Calu3 (cell line): ENCODE data around the gene FAM13B. TPM values are rescaled to one million over a fixed set of nuclear protein-coding genes. Genes with fewer than 3 reads are reported as not detected.

ENCODE experiments used
- BruUV-seq: library from RNA; stranded (reverse); fragments of 400-500 nt; replicated peaks from 2 replicates; lab custom pipeline; 2021; lab: Mats Ljungman, UMichigan
- CTCF ChIA-PET: fragments of 300-600 bp; sonication (Branson Sonifier 250); formaldehyde crosslinking; loops from one replicate; lab custom pipeline; 2022; ENCODE audit warnings: antibody characterized with exemption; lab: Charles Lee
- DNase-seq: peaks from one replicate; pipeline ENCODE4 v3.0.0; 2022
- H3K27ac Mint-ChIP-seq: one replicate; pipeline ENCODE4 v1.8.0; 2022; ENCODE audit warnings: mixed read lengths; ENCODE audit not compliant: unreplicated experiment
- H3K27me3 Mint-ChIP-seq: one replicate; pipeline ENCODE4 v1.8.0; 2022; ENCODE audit warnings: mixed read lengths; ENCODE audit not compliant: unreplicated experiment
- H3K36me3 Mint-ChIP-seq: one replicate; pipeline ENCODE4 v1.8.0; 2022; ENCODE audit warnings: mild to moderate bottlenecking, moderate library complexity, mixed read lengths; ENCODE audit not compliant: insufficient read depth, unreplicated experiment
- H3K4me1 Mint-ChIP-seq: one replicate; pipeline ENCODE4 v1.8.0; 2022; ENCODE audit warnings: mild to moderate bottlenecking, low read depth, mixed read lengths; ENCODE audit not compliant: unreplicated experiment
- H3K4me3 Mint-ChIP-seq: one replicate; pipeline ENCODE4 v1.8.0; 2022; ENCODE audit warnings: mild to moderate bottlenecking, low read depth, moderate library complexity, mixed read lengths; ENCODE audit not compliant: unreplicated experiment
- H3K9me3 Mint-ChIP-seq: one replicate; pipeline ENCODE4 v1.8.0; 2022; ENCODE audit warnings: low read depth, mixed read lengths; ENCODE audit not compliant: unreplicated experiment
- intact Hi-C: fragments of 100-400 bp; cut with micrococcal nuclease; formaldehyde crosslinking; loops from one replicate; pipeline ENCODE4 v1.10.0; 2022; ENCODE audit not compliant: unreplicated experiment
- total RNA-seq: library from RNA; stranded (reverse); gene quantifications from 2 replicates; pipeline ENCODE4 v1.2.3, GENCODE V29; 2022
- TF ChIP-seq, protein P1 (sequence below): fragments of 200-600 bp; IDR thresholded peaks from one replicate; pipeline ENCODE4 v1.8.0; 2022; ENCODE audit warnings: antibody characterized with exemption; ENCODE audit not compliant: unreplicated experiment

The FAM13B gene
- total RNA-seq, 1 experiment from 2014 or later = 34.9 TPM

DNA sequence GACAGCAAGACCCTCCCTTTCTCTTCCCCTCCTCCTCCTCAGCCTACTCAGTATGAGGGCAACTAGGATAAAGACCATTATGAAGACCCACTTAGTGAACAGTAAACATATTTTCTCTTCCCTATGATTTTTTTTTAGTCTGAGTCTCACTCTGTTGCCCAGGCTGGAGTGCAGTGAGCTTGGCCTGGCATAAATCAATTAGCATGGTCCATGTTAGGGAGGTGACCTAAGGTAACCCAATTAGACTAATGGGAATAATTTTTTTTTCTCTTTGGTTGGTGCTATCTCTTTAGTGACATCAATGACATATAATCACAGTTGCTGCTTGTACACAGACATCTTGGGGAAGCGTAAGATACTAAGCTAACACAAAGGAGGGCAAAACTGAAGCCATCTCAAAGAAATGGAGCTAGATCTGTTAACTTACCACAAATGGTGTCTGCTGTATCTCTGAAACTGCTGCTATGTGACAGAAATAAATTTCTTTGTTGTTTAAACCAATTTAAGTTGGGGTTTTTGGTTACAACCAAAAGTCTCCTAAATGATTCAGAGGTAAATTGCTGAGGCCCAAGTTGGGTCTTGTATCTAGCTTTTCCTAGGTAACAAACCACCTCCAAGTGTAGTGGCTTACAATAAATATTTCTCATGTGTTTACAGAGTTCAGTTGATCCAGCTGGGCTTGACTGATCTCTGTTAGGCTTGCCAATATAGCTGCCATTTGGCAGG is 130.3 kb downstream of the FAM13B start:
- Mint-ChIP-seq H3K9me3 (no peaks in the 10 kb centered on the region), H3K27me3 (no peaks in the 10 kb centered on the region), H3K36me3 (no peaks in the 10 kb centered on the region), H3K4me1 (peaks cover 11% of the 10 kb centered on the region), H3K4me3 (no peak overlapping the region), H3K27ac (no peak overlapping the region)
- intact Hi-C loops = no loop called here
- no TSS peak for BruUV-seq
- TF ChIP-seq, protein P1, sequence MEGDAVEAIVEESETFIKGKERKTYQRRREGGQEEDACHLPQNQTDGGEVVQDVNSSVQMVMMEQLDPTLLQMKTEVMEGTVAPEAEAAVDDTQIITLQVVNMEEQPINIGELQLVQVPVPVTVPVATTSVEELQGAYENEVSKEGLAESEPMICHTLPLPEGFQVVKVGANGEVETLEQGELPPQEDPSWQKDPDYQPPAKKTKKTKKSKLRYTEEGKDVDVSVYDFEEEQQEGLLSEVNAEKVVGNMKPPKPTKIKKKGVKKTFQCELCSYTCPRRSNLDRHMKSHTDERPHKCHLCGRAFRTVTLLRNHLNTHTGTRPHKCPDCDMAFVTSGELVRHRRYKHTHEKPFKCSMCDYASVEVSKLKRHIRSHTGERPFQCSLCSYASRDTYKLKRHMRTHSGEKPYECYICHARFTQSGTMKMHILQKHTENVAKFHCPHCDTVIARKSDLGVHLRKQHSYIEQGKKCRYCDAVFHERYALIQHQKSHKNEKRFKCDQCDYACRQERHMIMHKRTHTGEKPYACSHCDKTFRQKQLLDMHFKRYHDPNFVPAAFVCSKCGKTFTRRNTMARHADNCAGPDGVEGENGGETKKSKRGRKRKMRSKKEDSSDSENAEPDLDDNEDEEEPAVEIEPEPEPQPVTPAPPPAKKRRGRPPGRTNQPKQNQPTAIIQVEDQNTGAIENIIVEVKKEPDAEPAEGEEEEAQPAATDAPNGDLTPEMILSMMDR = no peak
- DNase-seq = no peak
- CTCF ChIA-PET = interaction anchor here (0.7 to 1.3 kb wide), 3 partner anchors 9 to 45 kb away, joined by 3 to 4 read pairs (median 3); no protein-coding TSS in a partner anchor

DNA sequence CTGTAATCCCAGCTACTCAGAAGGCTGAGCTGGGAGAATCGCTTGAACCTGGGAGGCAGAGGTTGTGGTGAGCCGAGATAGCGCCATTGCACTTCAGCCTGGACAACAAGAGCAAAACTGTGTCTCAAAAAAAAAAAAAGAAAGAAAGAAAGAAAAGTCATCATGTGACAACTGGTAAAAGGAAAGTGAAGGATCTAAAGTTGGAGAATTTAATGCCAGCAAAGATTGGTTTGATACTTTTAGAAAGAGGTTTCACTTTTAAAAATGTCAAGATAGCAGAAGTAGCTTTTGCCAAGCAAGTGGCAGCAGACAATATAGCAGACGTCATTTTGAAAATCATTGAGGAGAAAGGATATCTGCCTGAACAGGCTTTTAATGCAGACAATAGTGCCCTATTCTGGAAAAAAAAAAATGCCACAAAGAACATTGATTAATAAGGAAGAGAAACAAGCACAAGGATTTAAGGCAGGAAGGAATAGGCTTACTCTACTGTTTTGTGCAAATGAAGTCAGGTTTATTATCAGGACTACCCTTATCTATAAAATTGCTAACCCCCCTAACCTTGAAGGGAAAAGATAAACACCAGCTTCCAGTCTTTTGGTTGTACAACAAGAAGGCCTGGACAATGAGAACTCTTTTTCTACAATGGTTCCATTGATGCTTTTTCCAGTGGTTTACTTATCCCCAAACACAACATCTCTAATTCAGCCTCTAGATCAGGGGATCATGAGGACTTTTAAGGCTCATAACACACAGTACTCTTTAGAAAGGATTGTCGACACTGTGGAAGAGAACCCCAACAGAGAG is 131.7 kb downstream of the FAM13B start:
- H3K27ac Mint-ChIP-seq = no peak overlapping the region
- no peaks in the 10 kb centered on the region for H3K36me3 Mint-ChIP-seq
- TF ChIP-seq, protein P1 = no peak
- H3K9me3 Mint-ChIP-seq = no peaks in the 10 kb centered on the region
- H3K4me3 Mint-ChIP-seq = peak overlapping the region; percentile 28
- DNase-seq = no peak
- CTCF ChIA-PET = no interaction called here
- H3K4me1 Mint-ChIP-seq = peaks cover 18% of the 10 kb centered on the region
- H3K27me3 Mint-ChIP-seq = no peaks in the 10 kb centered on the region
- BruUV-seq = no TSS peak
- intact Hi-C loops = no loop called here

DNA sequence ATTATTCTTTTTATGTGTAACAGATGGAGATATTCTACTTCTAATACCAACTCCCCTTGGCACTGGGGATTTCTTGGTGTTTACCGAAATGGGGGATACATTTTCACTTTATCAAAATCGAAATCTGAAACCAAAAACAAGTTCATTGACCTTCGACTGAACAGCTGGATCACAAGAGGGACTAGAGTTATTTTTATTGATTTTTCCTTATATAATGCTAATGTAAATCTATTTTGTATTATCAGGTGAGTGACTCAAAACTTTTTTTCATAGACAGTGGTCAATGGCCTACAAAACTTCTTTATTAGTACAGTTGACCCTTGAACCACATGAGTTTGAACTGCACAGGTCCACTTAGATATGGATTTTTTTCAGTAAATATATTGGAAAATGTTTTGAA is 133.4 kb downstream of the FAM13B start:
- intact Hi-C loops = no loop called here
- CTCF ChIA-PET = no interaction called here
- TF ChIP-seq, protein P1 = no peak
- Mint-ChIP-seq H3K4me3 (no peak overlapping the region), H3K27ac (no peak overlapping the region), H3K27me3 (no peaks in the 10 kb centered on the region), H3K4me1 (peaks cover 22% of the 10 kb centered on the region), H3K9me3 (no peaks in the 10 kb centered on the region), H3K36me3 (no peaks in the 10 kb centered on the region)
- BruUV-seq = no TSS peak
- DNase-seq = no peak

DNA sequence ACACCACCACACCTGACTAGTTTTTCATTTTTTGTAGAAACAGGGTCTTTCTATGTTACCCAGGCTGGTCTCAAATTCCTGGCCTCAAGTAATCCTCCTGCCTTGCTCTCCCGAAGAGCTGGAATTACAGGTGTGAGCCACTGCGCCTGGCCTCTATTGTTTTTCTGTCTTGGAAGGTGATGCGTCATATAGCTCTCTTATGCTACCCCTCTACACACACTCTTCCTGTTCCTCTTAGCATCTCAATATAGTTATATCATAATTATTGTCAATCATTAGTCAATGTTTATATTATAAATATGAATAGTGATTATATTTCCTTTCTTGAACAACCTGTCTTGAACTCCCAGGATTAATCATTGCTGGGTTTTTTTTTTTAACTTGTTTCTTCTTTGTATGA is 136.3 kb downstream of the FAM13B start:
- H3K4me1 Mint-ChIP-seq = peaks cover 30% of the 10 kb centered on the region
- BruUV-seq = no TSS peak
- peak overlapping the region; percentile 34 for H3K27ac Mint-ChIP-seq
- TF ChIP-seq, protein P1 = no peak
- intact Hi-C loops = no loop called here
- DNase-seq = peak; percentile 45
- no peak overlapping the region for H3K4me3 Mint-ChIP-seq
- no peaks in the 10 kb centered on the region for H3K27me3 Mint-ChIP-seq
- no peaks in the 10 kb centered on the region for H3K36me3 Mint-ChIP-seq
- CTCF ChIA-PET = interaction anchor here (0.6 to 1.0 kb wide), 6 partner anchors 14 to 385 kb away, joined by 3 to 5 read pairs (median 4); no protein-coding TSS in a partner anchor
- H3K9me3 Mint-ChIP-seq = no peaks in the 10 kb centered on the region
